Measurements from ENCODE around the gene SLX9. TPM values are rescaled to one million over a fixed set of nuclear protein-coding genes. Genes with fewer than 3 reads are reported as not detected.

The SLX9 gene
- polyA plus RNA-seq, 1 experiment = 12.4 TPM

- no peak for DNase-seq (ENCODE audit: low read depth)
- Histone ChIP-seq H3K4me3 (ENCODE audit: low read depth, low read length) (no peak overlapping the region), H3K36me3 (ENCODE audit: control insufficient read depth, insufficient read depth, low read length) (no peaks in the 10 kb centered on the region), H3K27me3 (ENCODE audit: control insufficient read depth, insufficient read depth, low read length) (peaks cover 44% of the 10 kb centered on the region)
- ChIA-PET POLR2A (no interaction called here), CTCF (interaction anchor here (1.1 to 4.9 kb wide), 6 partner anchors 37 to 207 kb away, joined by 3 to 26 read pairs (median 5); partner anchors contain the start of gene UBE2G2)
- TF ChIP-seq CTCF (IDR thresholded peaks at IDR 0.05; ENCODE audit: insufficient read depth, low read depth, low read length) = no peak
Observed at GRCh38 chr21:44929799-44930542, 9.9 kb upstream of the SLX9 start.

DNA sequence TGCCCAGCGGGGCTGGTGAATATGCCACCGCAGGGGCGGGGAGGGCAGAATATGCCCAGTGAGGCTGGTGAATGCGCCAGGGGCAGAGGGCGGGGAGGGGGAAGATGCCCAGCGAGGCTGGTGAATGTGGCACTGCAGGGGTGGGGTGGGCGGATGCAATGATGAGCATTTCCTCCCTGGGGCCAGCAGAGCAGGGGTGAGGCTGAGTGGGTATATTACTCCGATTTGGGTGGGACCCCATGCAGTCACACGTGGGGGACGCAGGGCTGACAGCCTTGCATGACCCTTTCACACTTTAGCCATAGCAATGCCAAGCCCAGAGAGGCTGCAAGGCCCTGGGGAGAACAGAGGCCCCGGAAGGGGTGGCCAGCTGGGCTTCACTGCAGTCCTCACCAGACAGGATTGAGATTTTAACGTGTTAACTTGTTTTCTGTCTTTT, 9.3 kb upstream of the SLX9 start:
- H3K27me3 ChIP-seq (ENCODE audit: control insufficient read depth, insufficient read depth, low read length) = peaks cover 47% of the 10 kb centered on the region
- no peaks in the 10 kb centered on the region for H3K36me3 ChIP-seq (ENCODE audit: control insufficient read depth, insufficient read depth, low read length)
- H3K4me3 ChIP-seq (ENCODE audit: low read depth, low read length) = no peak overlapping the region
- no peak for TF ChIP-seq CTCF (IDR thresholded peaks at IDR 0.05; ENCODE audit: insufficient read depth, low read depth, low read length)
- ChIA-PET POLR2A (no interaction called here), CTCF (interaction anchor here (0.7 to 4.9 kb wide), 5 partner anchors 123 to 208 kb away, joined by 3 to 26 read pairs (median 4); partner anchors contain the start of gene UBE2G2)
- DNase-seq (ENCODE audit: low read depth) = no peak

GRCh38 chr21:44931137-44931500, 8.7 kb upstream of the SLX9 start:
- no peak for TF ChIP-seq CTCF (IDR thresholded peaks at IDR 0.05; ENCODE audit: insufficient read depth, low read depth, low read length)
- ChIA-PET CTCF (interaction anchor here (0.7 to 4.9 kb wide), 6 partner anchors 11 to 207 kb away, joined by 3 to 26 read pairs (median 4); partner anchors contain the start of genes ITGB2 and UBE2G2), POLR2A (no interaction called here)
- H3K27me3 ChIP-seq (ENCODE audit: control insufficient read depth, insufficient read depth, low read length) = peaks cover 45% of the 10 kb centered on the region
- no peak for DNase-seq (ENCODE audit: low read depth)
- H3K4me3 ChIP-seq (ENCODE audit: low read depth, low read length) = no peak overlapping the region
- no peaks in the 10 kb centered on the region for H3K36me3 ChIP-seq (ENCODE audit: control insufficient read depth, insufficient read depth, low read length)

DNA sequence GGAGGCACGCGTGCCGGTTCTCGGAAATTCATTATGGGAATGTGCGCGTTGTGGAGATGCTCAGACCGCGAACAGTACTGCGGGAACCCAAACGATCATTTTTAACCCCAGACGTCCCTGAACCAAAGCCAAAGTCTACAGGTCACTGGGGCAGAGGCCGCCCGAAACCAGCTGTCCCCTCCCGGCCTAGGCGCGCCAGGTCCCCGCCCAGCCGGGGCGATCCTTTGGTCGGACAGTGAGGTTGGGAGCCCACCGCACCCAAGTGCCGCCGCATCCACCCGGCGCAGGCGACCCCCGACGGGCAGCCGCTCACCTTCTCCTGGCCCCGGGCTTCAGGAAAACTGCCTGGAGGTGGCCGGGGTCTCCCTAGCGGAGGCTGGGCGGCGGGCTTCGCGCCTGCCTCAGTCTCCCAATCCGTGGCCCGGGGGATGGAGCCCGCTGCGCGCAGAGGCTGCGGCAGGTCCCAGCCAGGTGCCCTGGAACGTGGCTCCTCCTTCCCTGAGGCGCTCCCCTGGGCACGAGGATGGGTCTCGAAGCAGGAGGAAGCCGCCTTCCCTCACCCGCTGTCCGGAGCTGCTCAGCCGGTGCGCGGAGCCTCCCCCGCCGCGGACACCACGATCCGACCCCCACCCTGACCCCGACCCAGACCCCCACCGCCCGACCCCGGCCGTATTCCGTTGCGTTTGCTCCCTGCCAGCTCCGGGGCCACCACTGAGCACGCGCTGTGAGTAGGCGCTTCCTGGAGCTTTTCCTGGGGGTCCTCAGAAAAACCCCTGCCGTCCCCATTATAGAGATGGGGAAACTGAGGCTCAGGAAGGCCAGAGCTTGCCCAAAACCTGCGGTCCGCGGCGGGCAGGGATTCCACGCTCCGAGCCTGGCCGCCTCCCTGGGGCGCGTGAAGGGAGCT, 8.1 kb upstream of the SLX9 start:
- H3K36me3 ChIP-seq (ENCODE audit: control insufficient read depth, insufficient read depth, low read length) = no peaks in the 10 kb centered on the region
- no peak overlapping the region for H3K4me3 ChIP-seq (ENCODE audit: low read depth, low read length)
- ChIA-PET POLR2A (no interaction called here), CTCF (interaction anchor here (0.5 to 4.9 kb wide), 10 partner anchors 12 to 539 kb away, joined by 3 to 26 read pairs (median 4); partner anchors contain the start of genes ITGB2 and UBE2G2)
- no peak for TF ChIP-seq CTCF (IDR thresholded peaks at IDR 0.05; ENCODE audit: insufficient read depth, low read depth, low read length)
- peaks cover 44% of the 10 kb centered on the region for H3K27me3 ChIP-seq (ENCODE audit: control insufficient read depth, insufficient read depth, low read length)
- DNase-seq (ENCODE audit: low read depth) = no peak
